Panc1 (cell line): ENCODE results near the gene LZTFL1. TPM values are rescaled to one million over a fixed set of nuclear protein-coding genes. Genes with fewer than 3 reads are reported as not detected.

Experiments used
- ATAC-seq: fragments of 200-7000 bp; cut with Tn5 transposase; 2 replicates; pipeline ENCODE4 v1.9.1; 2020; ENCODE audit warnings: mild to moderate bottlenecking, moderate library complexity
- BruUV-seq: library from RNA; stranded (reverse); fragments of 400-500 nt; replicated peaks from 2 replicates; lab custom pipeline; 2021; lab: Mats Ljungman, UMichigan
- CTCF ChIA-PET: fragments of 300-600 bp; sonication (Branson Sonifier 250); formaldehyde crosslinking; loops from one replicate; lab custom pipeline; 2022; ENCODE audit warnings: antibody characterized with exemption; lab: Charles Lee
- POLR2A ChIA-PET: fragments of 300-600 bp; sonication (Branson Sonifier 250); formaldehyde crosslinking; loops from one replicate; lab custom pipeline; 2022; ENCODE audit warnings: antibody characterized with exemption; lab: Charles Lee
- DNase-seq: peaks from one replicate; pipeline ENCODE4 v3.0.0-alpha.2; 2010; ENCODE audit warnings: low read depth, low spot score
- H3K27ac ChIP-seq: 2 replicates; pipeline ENCODE4 v1.5.1; 2011; ENCODE audit warnings: mild to moderate bottlenecking, low read length, inconsistent platforms
- H3K27me3 ChIP-seq: fragments of 200-500 bp; sonication (Bioruptor generic); 2 replicates; pipeline ENCODE4 v1.6.0; 2014; ENCODE audit warnings: low read length, inconsistent platforms; ENCODE audit not compliant: control insufficient read depth, insufficient read depth
- H3K36me3 ChIP-seq: fragments of 200-500 bp; sonication (Bioruptor generic); 2 replicates; pipeline ENCODE4 v1.5.1; 2014; ENCODE audit warnings: inconsistent platforms, mild to moderate bottlenecking, low read length, moderate library complexity; ENCODE audit not compliant: control insufficient read depth, insufficient read depth
- H3K4me1 ChIP-seq: 2 replicates; pipeline ENCODE4 v1.5.1; 2011; ENCODE audit warnings: inconsistent platforms, mild to moderate bottlenecking, low read length, moderate library complexity; ENCODE audit not compliant: control insufficient read depth, insufficient read depth
- H3K4me3 ChIP-seq, 2 experiments: 2 replicates each; pipeline ENCODE4 v1.5.1; 2011 to 2012; ENCODE audit warnings: low read depth in 2 of 2, low read length in 2 of 2, mild to moderate bottlenecking in 2 of 2, inconsistent platforms in 1 of 2, moderate library complexity in 1 of 2
- H3K9me3 ChIP-seq: fragments of 200-500 bp; sonication (Bioruptor generic); 2 replicates; pipeline ENCODE4 v1.5.1; 2014; ENCODE audit warnings: low read depth, mild to moderate bottlenecking, inconsistent platforms, low read length, moderate library complexity; ENCODE audit not compliant: control insufficient read depth, insufficient read depth
- CTCF ChIP-seq: fragments of 450-650 bp; IDR thresholded peaks from 2 replicates; pipeline ENCODE4 v1.5.1; 2017; ENCODE audit warnings: mild to moderate bottlenecking
- POLR2AphosphoS5 ChIP-seq: IDR thresholded peaks from 2 replicates; pipeline ENCODE4 v1.6.1; 2012; ENCODE audit warnings: mild to moderate bottlenecking, low read depth, low read length, moderate library complexity
- REST ChIP-seq, 2 experiments: IDR thresholded peaks; 2 replicates each; pipeline ENCODE4 v1.6.1; 2011 to 2012; ENCODE audit warnings: low read depth in 2 of 2, control low read depth in 1 of 2, low read length in 1 of 2, mild to moderate bottlenecking in 1 of 2, moderate library complexity in 1 of 2; ENCODE audit not compliant: insufficient read depth in 1 of 2
- SIN3A ChIP-seq: IDR thresholded peaks from 2 replicates; pipeline ENCODE4 v1.6.1; 2012; ENCODE audit warnings: low read depth, mild to moderate bottlenecking, low read length, moderate library complexity, borderline replicate concordance; ENCODE audit not compliant: insufficient read depth
- TCF7L2 ChIP-seq: IDR thresholded peaks from 2 replicates; pipeline ENCODE4 v1.6.1; 2011; ENCODE audit warnings: mild to moderate bottlenecking, low read depth, low read length, inconsistent platforms
- in situ Hi-C: cut with HindIII; loops from 2 replicates; pipeline ENCODE4 v1.10.0; 2016; ENCODE audit warnings: low sequenced_read_pairs, low pct_unique_long_range_greater_than_20kb
- intact Hi-C: fragments of 100-400 bp; cut with micrococcal nuclease; formaldehyde crosslinking; loops from one replicate; pipeline ENCODE4 v1.10.0; 2022; ENCODE audit not compliant: unreplicated experiment
- total RNA-seq: library from RNA; stranded (reverse); gene quantifications from one replicate; pipeline ENCODE4 v1.2.1, GENCODE V29; 2021; ENCODE audit not compliant: unreplicated experiment

Gene LZTFL1
- total RNA-seq, 1 experiment from 2014 or later = 12.3 TPM

GRCh38 chr3:45869638-45870037 lies 27.7 kb upstream of the LZTFL1 start:
- H3K27ac ChIP-seq = no peak overlapping the region
- H3K4me3 ChIP-seq = no peak overlapping the region
- intact Hi-C loops (no loop called here), in situ Hi-C loops (no loop called here)
- POLR2A ChIA-PET = no interaction called here
- no peak for TF ChIP-seq TCF7L2
- no peak for TF ChIP-seq REST (IDR thresholded peaks at IDR 0.05; ENCODE audit: insufficient read depth in 1 of 2, low read depth in 2 of 2, low read length in 1 of 2)
- no peak for TF ChIP-seq SIN3A
- no peak for TF ChIP-seq POLR2AphosphoS5
- no peak for TF ChIP-seq CTCF
- no peaks in the 10 kb centered on the region for H3K9me3 ChIP-seq
- no peaks in the 10 kb centered on the region for H3K36me3 ChIP-seq
- no TSS peak for BruUV-seq
- H3K4me1 ChIP-seq = no peaks in the 10 kb centered on the region
- ATAC-seq (no peak), DNase-seq (no peak)
- CTCF ChIA-PET = no interaction called here
- H3K27me3 ChIP-seq = no peaks in the 10 kb centered on the region; the same call in 1 of the 2 replicates

- intact Hi-C loops = no loop called here
- no peaks in the 10 kb centered on the region for H3K9me3 ChIP-seq
- ChIA-PET CTCF (no interaction called here), POLR2A (no interaction called here)
- H3K27me3 ChIP-seq = no peaks in the 10 kb centered on the region; the same call in 1 of the 2 replicates
- BruUV-seq = no TSS peak
- DNase-seq (no peak), ATAC-seq (no peak)
- H3K4me3 ChIP-seq = no peak overlapping the region
- no peaks in the 10 kb centered on the region for H3K36me3 ChIP-seq
- in situ Hi-C loops = no loop called here
- no peaks in the 10 kb centered on the region for H3K4me1 ChIP-seq
- TF ChIP-seq TCF7L2 = no peak
- no peak for TF ChIP-seq SIN3A
- no peak for TF ChIP-seq REST (IDR thresholded peaks at IDR 0.05; ENCODE audit: insufficient read depth in 1 of 2, low read depth in 2 of 2, low read length in 1 of 2)
- no peak for TF ChIP-seq CTCF
- TF ChIP-seq POLR2AphosphoS5 = no peak
- no peak overlapping the region for H3K27ac ChIP-seq
These were observed 26.7 kb upstream of the LZTFL1 start for GRCh38 chr3:45868650-45869049.
